Peyer's patch (tissue), 4 donors: ENCODE data around the gene TMCC3.

ENCODE experiments used
- CTCF ChIP-seq, 6 experiments: fragments of 450-650 bp in 4 of 6; fragments of 200-600 bp in 2 of 6; sonication (generic) in 1 of 6; IDR thresholded peaks; one replicate each; pipeline ENCODE4 v1.5.1; 2017 to 2019; ENCODE audit warnings: antibody characterized with exemption in 6 of 6, mild to moderate bottlenecking in 3 of 6, moderate library complexity in 1 of 6
- POLR2A ChIP-seq, 2 donors: fragments of 450-650 bp; IDR thresholded peaks; one replicate each; pipeline ENCODE4 v1.5.1; 2017; ENCODE audit warnings: antibody characterized with exemption in 2 of 2, mild to moderate bottlenecking in 2 of 2, moderate library complexity in 2 of 2

GRCh38 chr12:94670898-94671297 is 20.5 kb upstream of the TMCC3 start:
- TF ChIP-seq CTCF (IDR thresholded peaks at IDR 0.05), result no peak
- TF ChIP-seq POLR2A (IDR thresholded peaks at IDR 0.05), result no peak
